Left lobe of liver (tissue), 2 donors: ENCODE measurements around the gene PIP4K2B. TPM values are rescaled to one million over a fixed set of nuclear protein-coding genes. Genes with fewer than 3 reads are reported as not detected.
"Not testable (repeated sequence)": the region's sequence is repeated elsewhere in the genome, so short reads cannot be mapped to it uniquely, and the experiment has no call there.

ENCODE experiments used
- ATAC-seq: fragments of 200-7000 bp; cut with Tn5 transposase; one replicate; pipeline ENCODE4 v1.9.1; 2020; ENCODE audit warnings: mild to moderate bottlenecking, moderate library complexity
- DNase-seq: peaks from one replicate; pipeline ENCODE4 v3.0.0-alpha.2; 2020; ENCODE audit warnings: low spot score
- total RNA-seq: library from RNA; stranded (reverse); gene quantifications from one replicate; pipeline ENCODE4 v1.2.1, GENCODE V29; 2021
- donor health status: DM: no; HTN: no; CAD: no; lungs with moderate emphysema.
- donor health status: DM: no; HTN: yes; CAD: no.

Gene PIP4K2B
- total RNA-seq, 1 donor from 2014 or later, result 19.8 TPM

DNA sequence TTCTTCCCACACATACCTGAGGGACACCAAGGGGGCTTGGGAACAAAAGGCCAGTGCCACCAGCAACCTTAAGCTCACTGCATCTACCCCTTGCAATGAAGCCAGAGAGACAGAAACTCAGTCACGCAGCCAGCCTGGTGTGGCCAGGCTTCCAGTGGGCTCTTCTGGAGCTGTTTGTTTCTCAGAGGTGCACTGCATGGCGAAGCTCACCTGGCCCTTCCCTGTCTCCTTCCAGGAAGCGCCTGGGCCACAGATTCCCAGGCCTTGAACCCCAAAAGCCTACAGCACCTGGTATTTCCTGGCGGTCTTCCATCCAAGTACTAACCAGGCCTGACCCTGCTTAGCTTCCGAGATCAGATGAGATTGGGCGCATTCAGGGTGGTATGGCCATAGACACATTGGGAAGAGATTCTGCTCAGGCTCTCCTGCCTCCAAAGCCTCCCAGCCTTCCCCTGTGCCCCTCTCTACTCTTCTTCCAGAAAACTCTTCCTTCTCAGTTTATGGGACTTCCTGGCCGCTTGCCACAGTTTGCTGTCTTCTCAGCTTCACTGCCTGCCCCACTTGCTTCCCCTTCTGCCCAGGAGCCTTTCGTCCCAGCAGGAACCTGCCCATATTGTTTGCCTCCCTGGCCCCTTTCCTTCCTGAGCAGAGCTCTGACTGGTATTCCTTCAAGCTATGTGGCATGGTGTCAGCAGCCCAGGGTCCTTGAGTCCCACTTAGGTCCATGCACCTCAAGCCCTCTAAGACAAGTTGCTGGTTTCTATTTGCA is 67.6 kb downstream of the PIP4K2B start:
- ATAC-seq (no peak), DNase-seq (no peak)

DNA sequence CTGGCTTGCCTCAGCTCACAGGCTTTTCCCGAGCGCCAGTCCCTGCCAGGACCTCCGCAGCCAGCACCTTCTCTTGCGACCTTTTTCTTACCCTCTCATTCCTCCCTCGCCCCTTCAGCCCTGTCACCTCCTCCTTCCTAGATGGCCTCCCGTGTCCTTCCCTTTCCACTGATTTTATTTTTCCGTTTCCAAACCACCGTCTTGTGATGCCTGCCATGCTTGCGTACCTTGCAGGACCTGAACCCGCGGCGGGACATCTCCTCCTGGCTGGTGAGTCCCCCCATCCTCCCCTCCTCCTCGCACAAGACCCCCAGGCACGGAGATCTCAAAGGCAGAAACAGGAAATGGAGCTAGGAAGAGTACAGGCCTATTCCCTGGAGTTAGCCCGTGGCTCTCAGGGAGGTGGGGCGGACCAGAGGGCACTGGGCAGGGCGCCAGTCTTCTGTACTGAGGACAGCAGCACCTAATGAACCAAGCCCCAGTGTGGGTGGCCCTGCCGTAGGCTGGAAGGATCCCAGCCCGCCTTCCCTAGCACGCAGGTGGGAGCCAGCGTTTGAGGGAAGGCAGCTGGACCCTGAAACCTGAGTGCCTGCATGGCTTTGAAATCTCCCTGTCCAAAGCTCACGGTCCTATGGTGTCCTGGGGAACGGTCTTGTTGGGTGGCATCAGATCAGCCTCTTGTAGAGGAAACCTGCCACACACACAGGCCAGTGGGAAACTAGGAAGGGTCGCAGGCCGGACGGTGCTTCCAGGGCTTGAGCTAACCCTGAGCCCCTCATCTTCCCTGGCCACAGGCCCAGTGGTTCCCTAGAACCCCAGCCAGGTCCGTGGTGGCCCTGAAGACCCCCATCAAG is 68.6 kb downstream of the PIP4K2B start:
- ATAC-seq, result peak; percentile 76
- peak; percentile 97 for DNase-seq

GRCh38 chr17:38729886-38730525 is 69.3 kb downstream of the PIP4K2B start, which contains the start of gene CISD3:
CISD3 (plus strand) TSS chr17:38730341; CDS start chr17:38730359, 18 bp downstream.
- ATAC-seq, result peak; percentile 79
- peak; percentile 92 for DNase-seq

- DNase-seq (no peak), ATAC-seq (no peak)
Observed at GRCh38 chr17:38729368-38729885, 69.9 kb downstream of the PIP4K2B start.

GRCh38 chr17:38728290-38728831 is 71.0 kb downstream of the PIP4K2B start:
- DNase-seq (no peak), ATAC-seq (no peak)

- ATAC-seq (no peak), DNase-seq (no peak)
Observed at GRCh38 chr17:38727736-38728135, 71.6 kb downstream of the PIP4K2B start.

DNA sequence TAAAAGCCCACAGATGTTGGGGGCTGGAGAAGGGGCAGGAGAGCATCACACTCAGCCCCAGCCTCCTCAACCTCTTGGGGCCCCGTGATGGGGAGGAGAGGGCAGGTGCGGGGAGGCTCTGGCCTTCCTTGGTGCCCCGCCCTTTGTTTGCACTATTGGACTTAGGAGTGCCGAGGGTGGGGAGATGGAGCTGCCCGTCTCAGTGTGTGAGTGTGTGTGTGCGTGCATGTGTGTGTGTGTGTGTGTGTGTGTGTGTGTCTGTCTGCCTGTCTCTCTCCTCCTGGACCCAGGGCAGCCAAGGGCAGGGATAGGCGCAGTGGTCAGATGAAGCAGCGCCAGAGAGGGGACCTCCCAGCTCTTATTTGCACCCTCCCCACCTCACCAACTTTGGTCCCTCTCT is 73.2 kb downstream of the PIP4K2B start:
- DNase-seq, ATAC-seq: not testable (repeated sequence)

DNA sequence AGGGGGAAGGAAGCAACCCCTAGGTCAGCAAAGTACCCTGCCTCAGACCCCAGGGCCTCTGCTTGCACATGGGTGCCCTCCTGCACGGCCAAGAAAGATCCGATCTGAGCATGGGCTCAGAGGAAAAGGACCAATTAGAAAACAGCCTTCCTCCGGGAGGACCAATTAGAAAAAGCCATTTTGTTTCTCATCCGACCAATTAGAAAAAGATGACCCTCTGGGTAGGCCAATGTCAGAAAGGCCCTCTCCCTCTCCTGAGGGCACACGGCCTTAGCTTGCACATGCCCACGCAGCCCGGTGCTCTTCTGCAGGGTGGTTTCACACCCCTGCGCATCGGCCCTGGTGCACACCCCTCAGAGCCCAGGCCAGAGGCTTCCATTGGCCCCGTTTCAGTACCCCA is 74.3 kb downstream of the PIP4K2B start:
- no peak for ATAC-seq
- no peak for DNase-seq

- ATAC-seq, result no peak
- DNase-seq, result no peak
Observed at GRCh38 chr17:38724337-38724988, 74.9 kb downstream of the PIP4K2B start.

DNA sequence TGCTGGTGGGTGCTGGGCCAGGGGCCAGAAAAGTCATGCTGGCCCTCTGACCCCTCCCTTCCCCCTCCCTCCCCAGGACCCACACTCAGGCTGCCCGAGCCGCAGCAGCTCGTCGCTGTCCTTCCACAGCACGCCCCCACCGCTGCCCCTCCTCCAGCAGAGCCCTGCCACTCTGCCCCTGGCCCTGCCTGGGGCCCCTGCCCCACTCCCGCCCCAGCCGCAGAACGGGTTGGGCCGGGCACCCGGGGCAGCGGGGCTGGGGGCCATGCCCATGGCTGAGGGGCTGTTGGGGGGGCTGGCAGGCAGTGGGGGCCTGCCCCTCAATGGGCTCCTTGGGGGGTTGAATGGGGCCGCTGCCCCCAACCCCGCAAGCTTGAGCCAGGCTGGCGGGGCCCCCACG is 77.6 kb downstream of the PIP4K2B start:
- no peak for ATAC-seq
- DNase-seq, result no peak

- no peak for DNase-seq
- ATAC-seq, result no peak
Observed at GRCh38 chr17:38720941-38721340, 78.4 kb downstream of the PIP4K2B start.

DNA sequence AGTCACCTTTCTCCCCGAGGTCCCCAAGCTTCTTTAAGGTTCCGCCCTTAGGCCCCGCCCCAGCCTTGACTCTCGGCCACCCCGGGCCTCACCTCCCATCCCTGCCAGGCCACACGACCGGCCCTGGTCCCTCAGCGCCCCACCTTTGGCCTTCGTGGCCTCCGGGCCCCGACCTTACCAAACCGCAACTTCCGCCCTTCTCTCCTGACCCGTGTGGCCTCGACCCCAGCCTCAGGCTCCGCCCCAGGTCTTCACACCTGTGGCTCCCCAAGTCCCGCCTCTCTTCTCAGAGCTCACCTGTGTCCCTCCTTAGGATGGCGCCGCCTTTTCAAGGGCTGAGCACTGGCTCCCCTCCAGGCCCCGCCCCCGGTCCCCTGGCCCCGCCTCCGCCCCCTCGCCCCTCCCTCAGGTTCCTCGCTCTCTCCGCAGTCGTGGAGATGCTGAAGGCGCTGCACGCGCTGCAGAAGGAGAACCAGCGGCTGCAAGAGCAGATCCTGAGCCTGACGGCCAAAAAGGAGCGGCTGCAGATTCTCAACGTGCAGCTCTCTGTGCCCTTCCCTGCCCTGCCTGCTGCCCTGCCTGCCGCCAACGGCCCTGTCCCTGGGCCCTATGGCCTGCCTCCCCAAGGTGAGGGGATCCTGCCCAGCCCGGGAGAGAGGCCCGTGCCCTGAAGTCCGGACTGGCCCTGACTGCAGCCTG is 79.3 kb downstream of the PIP4K2B start:
- DNase-seq (no peak), ATAC-seq (no peak)

GRCh38 chr17:38719289-38719942 is 79.9 kb downstream of the PIP4K2B start:
- DNase-seq (no peak), ATAC-seq (no peak)

- no peak for DNase-seq
Observed at GRCh38 chr17:38717139-38717745, 82.1 kb downstream of the PIP4K2B start.

GRCh38 chr17:38716368-38717005 is 82.9 kb downstream of the PIP4K2B start:
- DNase-seq (no peak), ATAC-seq (no peak)

More at GRCh38 chr17:38717139-38717745, 82.1 kb downstream of the PIP4K2B start:
- no peak for ATAC-seq
